B cell (primary cell): ENCODE results near the gene HEBP2. TPM values are rescaled to one million over a fixed set of nuclear protein-coding genes. Genes with fewer than 3 reads are reported as not detected.

ENCODE experiments used
- ATAC-seq: fragments of 200-7000 bp; cut with Tn5 transposase; one replicate; pipeline ENCODE4 v1.10.0; 2021; ENCODE audit warnings: low read depth, mild to moderate bottlenecking, moderate number of reproducible peaks, moderate library complexity
- CTCF ChIA-PET: fragments of 350-600 bp; sonication (Branson Sonifier 250); formaldehyde crosslinking; loops from one replicate; lab custom pipeline; 2021; ENCODE audit warnings: antibody characterized with exemption, inconsistent platforms; lab: Charles Lee
- POLR2A ChIA-PET: fragments of 350-600 bp; sonication (Branson Sonifier 250); formaldehyde crosslinking; loops from one replicate; lab custom pipeline; 2021; ENCODE audit warnings: antibody characterized with exemption; lab: Charles Lee
- DNase-seq: peaks from one replicate; pipeline ENCODE4 v3.0.0; 2013
- H2AFZ ChIP-seq: 2 replicates; pipeline ENCODE4 v1.6.1; 2012; ENCODE audit warnings: mild to moderate bottlenecking, low read depth, low read length; ENCODE audit not compliant: insufficient read depth, poor library complexity, severe bottlenecking
- H3K27ac ChIP-seq, 2 donors: 1 replicate in 1 of 2; 2 replicates in 1 of 2; pipeline ENCODE4 v1.5.1; 2012 to 2013; ENCODE audit warnings: low read length in 2 of 2, mild to moderate bottlenecking in 2 of 2, moderate library complexity in 1 of 2
- H3K27me3 ChIP-seq, 4 experiments: fragments of 200-600 bp in 1 of 4; sonication (generic) in 1 of 4; replicated peaks in 1 of 4; 1 replicate in 2 of 4; 2 replicates in 2 of 4; pipeline versions ENCODE4 v1.6.1 to v1.7.0; 2013 to 2016; ENCODE audit warnings: low read length in 3 of 4, mild to moderate bottlenecking in 2 of 4, mixed read lengths in 1 of 4, moderate library complexity in 1 of 4; ENCODE audit not compliant: insufficient read depth in 4 of 4, control insufficient read depth in 3 of 4; ENCODE audit errors: control extremely low read depth in 1 of 4
- H3K36me3 ChIP-seq, 2 experiments: replicated peaks in 1 of 2; 1 replicate in 1 of 2; 2 replicates in 1 of 2; pipeline versions ENCODE4 v1.6.1 to v1.7.1; 2013; ENCODE audit warnings: low read length in 1 of 2; ENCODE audit not compliant: insufficient read depth in 2 of 2, control insufficient read depth in 1 of 2; ENCODE audit errors: control extremely low read depth in 1 of 2, extremely low read depth in 1 of 2
- H3K4me1 ChIP-seq, 2 donors: fragments of 200-600 bp in 1 of 2; sonication (generic) in 1 of 2; 1 replicate in 1 of 2; 2 replicates in 1 of 2; pipeline versions ENCODE4 v1.5.1 to v1.6.1; 2013 to 2017; ENCODE audit warnings: low read length in 2 of 2; ENCODE audit not compliant: control insufficient read depth in 2 of 2, insufficient read depth in 2 of 2
- H3K4me2 ChIP-seq: replicated peaks from 2 replicates; pipeline ENCODE3; 2012; ENCODE audit warnings: mild to moderate bottlenecking, low read depth, low read length; ENCODE audit not compliant: poor library complexity, severe bottlenecking
- H3K4me3 ChIP-seq, 5 experiments: fragments of 200-600 bp in 1 of 5; sonication (generic) in 1 of 5; 1 replicate in 3 of 5; 2 replicates in 2 of 5; pipeline versions ENCODE4 v1.5.1 to v1.7.0; 2011 to 2016; ENCODE audit warnings: low read length in 4 of 5, mild to moderate bottlenecking in 4 of 5, low read depth in 2 of 5, control low read depth in 1 of 5, moderate library complexity in 1 of 5; ENCODE audit not compliant: insufficient read depth in 1 of 5; ENCODE audit errors: control extremely low read depth in 1 of 5, extremely low read depth in 1 of 5
- H3K79me2 ChIP-seq: fragments of 200-600 bp; sonication (generic); one replicate; pipeline ENCODE4 v1.6.0; 2016; ENCODE audit warnings: low read length; ENCODE audit not compliant: control insufficient read depth, insufficient read depth
- H3K9ac ChIP-seq: fragments of 200-600 bp; sonication (generic); 2 replicates; pipeline ENCODE4 v1.6.1; 2017; ENCODE audit warnings: mild to moderate bottlenecking, low read length, moderate library complexity
- H3K9me3 ChIP-seq, 3 donors: one replicate each; pipeline versions ENCODE4 v1.6.1 to v1.7.1; 2013; ENCODE audit warnings: low read length in 2 of 3; ENCODE audit not compliant: control insufficient read depth in 2 of 3, insufficient read depth in 1 of 3; ENCODE audit errors: control extremely low read depth in 1 of 3
- H4K20me1 ChIP-seq: 2 replicates; pipeline ENCODE4 v1.6.0; 2012; ENCODE audit warnings: mild to moderate bottlenecking, low read length; ENCODE audit not compliant: insufficient read depth, control insufficient read depth, poor library complexity, severe bottlenecking
- H3K27ac Mint-ChIP-seq: one replicate; pipeline ENCODE4 v1.8.0; 2021; ENCODE audit warnings: mixed read lengths
- H3K27me3 Mint-ChIP-seq: one replicate; pipeline ENCODE4 v1.8.0; 2021; ENCODE audit warnings: mixed read lengths
- H3K4me1 Mint-ChIP-seq: one replicate; pipeline ENCODE4 v1.8.0; 2021; ENCODE audit warnings: mixed read lengths
- H3K4me3 Mint-ChIP-seq: one replicate; pipeline ENCODE4 v1.8.0; 2021; ENCODE audit warnings: mixed read lengths
- H3K9me3 Mint-ChIP-seq: one replicate; pipeline ENCODE4 v1.8.0; 2022; ENCODE audit warnings: mixed read lengths; ENCODE audit not compliant: insufficient read depth
- EZH2 ChIP-seq: IDR thresholded peaks from 2 replicates; pipeline ENCODE4 v1.6.1; 2012; ENCODE audit warnings: borderline replicate concordance, low read depth, mild to moderate bottlenecking, moderate library complexity, low read length; ENCODE audit not compliant: insufficient read depth, poor library complexity, severe bottlenecking
- WGBS: methylation state at CpG from one replicate; pipeline ENCODE4 v1.1.5; 2013; ENCODE audit warnings: missing lambda C conversion rate; ENCODE audit not compliant: insufficient coverage; 5-methylcytosine and 5-hydroxymethylcytosine counted together
- intact Hi-C: fragments of 100-400 bp; cut with micrococcal nuclease; formaldehyde crosslinking; loops from one replicate; pipeline ENCODE4 v1.10.0; 2022
- polyA plus RNA-seq: library from polyadenylated mRNA; depleted of rRNA; stranded (reverse); fragments of >200 nt; gene quantifications from 2 replicates; pipeline ENCODE4 v1.2.3, GENCODE V29; 2012
- small RNA-seq: library from RNA; depleted of rRNA; stranded (forward); fragments of <200 nt; gene quantifications from one replicate; pipeline ENCODE3, GENCODE V24; 2012; ENCODE audit warnings: low replicate concordance, low read depth; ENCODE audit not compliant: insufficient read length
- total RNA-seq, 2 donors: library from RNA; stranded (reverse); fragments of 120-200 nt in 1 of 2; gene quantifications; 1 replicate in 1 of 2; 2 replicates in 1 of 2; pipeline versions ENCODE4 v1.2.3 to v1.2.4, GENCODE V29; 2013 to 2022
- TF ChIP-seq, protein P1 (sequence below): fragments of 200-600 bp; IDR thresholded peaks from one replicate; pipeline ENCODE4 v1.8.0; 2022; ENCODE audit warnings: antibody characterized with exemption, mild to moderate bottlenecking

HEBP2 gene
- total and polyA plus RNA-seq, 2 donors (not counting 1 experiment from before 2014, with no cell fraction given), result 12.4 to 35.1 TPM

- no peak for ATAC-seq
- Histone ChIP-seq H2AFZ (no peak overlapping the region), H4K20me1 (no peaks in the 10 kb centered on the region), H3K4me2 (no peak overlapping the region), H3K36me3 (no peaks in the 10 kb centered on the region), H3K79me2 (no peaks in the 10 kb centered on the region), H3K4me1 (no peaks in the 10 kb centered on the region), H3K4me3 (no peak overlapping the region), H3K27ac (no peak overlapping the region), H3K9me3 (peaks cover 0 to 7% (median 0%) of the 10 kb centered on the region in 3 donors), H3K9ac (no peak overlapping the region), H3K27me3 (peaks cover 0 to 6% (median 0%) of the 10 kb centered on the region in 4 experiments)
- 98% methylated on average over 4 of the region's 9 CpGs for WGBS
- TF ChIP-seq, protein P1, sequence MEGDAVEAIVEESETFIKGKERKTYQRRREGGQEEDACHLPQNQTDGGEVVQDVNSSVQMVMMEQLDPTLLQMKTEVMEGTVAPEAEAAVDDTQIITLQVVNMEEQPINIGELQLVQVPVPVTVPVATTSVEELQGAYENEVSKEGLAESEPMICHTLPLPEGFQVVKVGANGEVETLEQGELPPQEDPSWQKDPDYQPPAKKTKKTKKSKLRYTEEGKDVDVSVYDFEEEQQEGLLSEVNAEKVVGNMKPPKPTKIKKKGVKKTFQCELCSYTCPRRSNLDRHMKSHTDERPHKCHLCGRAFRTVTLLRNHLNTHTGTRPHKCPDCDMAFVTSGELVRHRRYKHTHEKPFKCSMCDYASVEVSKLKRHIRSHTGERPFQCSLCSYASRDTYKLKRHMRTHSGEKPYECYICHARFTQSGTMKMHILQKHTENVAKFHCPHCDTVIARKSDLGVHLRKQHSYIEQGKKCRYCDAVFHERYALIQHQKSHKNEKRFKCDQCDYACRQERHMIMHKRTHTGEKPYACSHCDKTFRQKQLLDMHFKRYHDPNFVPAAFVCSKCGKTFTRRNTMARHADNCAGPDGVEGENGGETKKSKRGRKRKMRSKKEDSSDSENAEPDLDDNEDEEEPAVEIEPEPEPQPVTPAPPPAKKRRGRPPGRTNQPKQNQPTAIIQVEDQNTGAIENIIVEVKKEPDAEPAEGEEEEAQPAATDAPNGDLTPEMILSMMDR, result no peak
- TF ChIP-seq EZH2, result no peak
- no peaks in the 10 kb centered on the region for H3K9me3 Mint-ChIP-seq
- H3K27ac Mint-ChIP-seq, result no peak overlapping the region
- peaks cover 3% of the 10 kb centered on the region for H3K27me3 Mint-ChIP-seq
- ChIA-PET CTCF (no interaction called here), POLR2A (no interaction called here)
- intact Hi-C loops, result no loop called here
- DNase-seq, result no peak
- H3K4me3 Mint-ChIP-seq, result no peak overlapping the region
- no peaks in the 10 kb centered on the region for H3K4me1 Mint-ChIP-seq
These were observed 64.4 kb downstream of the HEBP2 start for GRCh38 chr6:138468320-138469015.

Small RNA genes lying within 50 kb of the gene (small RNA-seq; reads per million reads assigned to genes)
- gene AL031003.1, result not detected
- gene AL391669.1, result not detected
- not detected for gene MIR3145

Other genes starting within 250 kb of the HEBP2 start
- gene ARFGEF3, start 242.3 kb upstream of the HEBP2 start, total RNA-seq, result not detected in 2 replicates
- not detected in 2 replicates for gene ARFGEF3, start 242.3 kb upstream of the HEBP2 start, polyA plus RNA-seq
- not detected in 2 replicates for gene PBOV1, start 185.7 kb upstream of the HEBP2 start, total RNA-seq
- not detected in 2 replicates for gene PBOV1, start 185.7 kb upstream of the HEBP2 start, polyA plus RNA-seq
- not detected in 2 replicates for gene SMIM28, start 26.3 kb upstream of the HEBP2 start, total RNA-seq
- not detected in 2 replicates for gene SMIM28, start 26.3 kb upstream of the HEBP2 start, polyA plus RNA-seq
- 0.10 and 0.39 TPM in 2 replicates for gene NHSL1, start 95.3 kb downstream of the HEBP2 start, total RNA-seq
- gene NHSL1, start 95.3 kb downstream of the HEBP2 start, polyA plus RNA-seq, result 0.04 and 0.14 TPM in 2 replicates